ENCODE measurements around the gene ARFGEF3. TPM values are rescaled to one million over a fixed set of nuclear protein-coding genes. Genes with fewer than 3 reads are reported as not detected.

Gene ARFGEF3
- total and polyA plus RNA-seq, 2 experiments from 2014 or later = 5.8 to 24.6 TPM

GRCh38 chr6:138235205-138235604, 73.5 kb downstream of the ARFGEF3 start (continued):
- TF ChIP-seq ZNF462 (CRISPR knock-in tag; IDR thresholded peaks at IDR 0.05) (no peak), STAT1 (IDR thresholded peaks at IDR 0.05; ENCODE audit: unreplicated experiment) (no peak), POLR2AphosphoS5 (IDR thresholded peaks at IDR 0.05; ENCODE audit: low read depth) (no peak), EZH2 (IDR thresholded peaks at IDR 0.05; ENCODE audit: low read depth, unreplicated experiment) (no peak), NANOG (IDR thresholded peaks at IDR 0.05; ENCODE audit: borderline replicate concordance) (no peak), ETS1 (IDR thresholded peaks at IDR 0.05) (no peak), ZNF331 (CRISPR knock-in tag; IDR thresholded peaks at IDR 0.05; ENCODE audit: low read depth) (no peak)

- Histone ChIP-seq H3K4me2 (no peak overlapping the region), H3K4me3 (no peak overlapping the region), H3K27ac (ENCODE audit: low read depth) (no peak overlapping the region), H3K36me3 (ENCODE audit: insufficient read depth) (no peaks in the 10 kb centered on the region), H3K79me2 (replicated peaks; ENCODE audit: insufficient read depth) (no peaks in the 10 kb centered on the region), H2AFZ (no peak overlapping the region), H4K20me1 (replicated peaks; ENCODE audit: insufficient read depth) (no peaks in the 10 kb centered on the region), H3K4me1 (ENCODE audit: insufficient read depth) (no peaks in the 10 kb centered on the region; the same call in 1 of the 2 replicates), H3F3A (replicated peaks; ENCODE audit: low read depth) (no peaks in the 10 kb centered on the region), H3K9me2 (ENCODE audit: insufficient read depth) (no peaks in the 10 kb centered on the region), H3K27me3 (ENCODE audit: insufficient read depth) (no peaks in the 10 kb centered on the region)
- H3K27ac Mint-ChIP-seq = no peak overlapping the region
- H3K36me3 Mint-ChIP-seq (ENCODE audit: low read depth) = no peaks in the 10 kb centered on the region
- TF ChIP-seq REST (IDR thresholded peaks at IDR 0.05; ENCODE audit: unreplicated experiment) (no peak), EZH2phosphoT487 (IDR thresholded peaks at IDR 0.05; ENCODE audit: unreplicated experiment) (no peak), NANOG (IDR thresholded peaks at IDR 0.05; ENCODE audit: borderline replicate concordance) (no peak), JUNB (IDR thresholded peaks at IDR 0.05; ENCODE audit: unreplicated experiment) (no peak), ETS1 (IDR thresholded peaks at IDR 0.05) (no peak)
- H3K4me1 Mint-ChIP-seq = peaks cover 17% of the 10 kb centered on the region; the same call in 2 of the 3 replicates
- ATAC-seq (no peak), DNase-seq (ENCODE audit: low spot score) (no peak)
- no peak overlapping the region for H3K4me3 Mint-ChIP-seq
- no peaks in the 10 kb centered on the region for H3K27me3 Mint-ChIP-seq (ENCODE audit: insufficient read depth, low read depth, poor library complexity)
- H3K9me3 Mint-ChIP-seq = no peaks in the 10 kb centered on the region
Measured at GRCh38 chr6:138235693-138236092, 74.0 kb downstream of the ARFGEF3 start.
